ENCODE results near the gene TEX13B. TPM values are rescaled to one million over a fixed set of nuclear protein-coding genes. Genes with fewer than 3 reads are reported as not detected.

Gene TEX13B, protein sequence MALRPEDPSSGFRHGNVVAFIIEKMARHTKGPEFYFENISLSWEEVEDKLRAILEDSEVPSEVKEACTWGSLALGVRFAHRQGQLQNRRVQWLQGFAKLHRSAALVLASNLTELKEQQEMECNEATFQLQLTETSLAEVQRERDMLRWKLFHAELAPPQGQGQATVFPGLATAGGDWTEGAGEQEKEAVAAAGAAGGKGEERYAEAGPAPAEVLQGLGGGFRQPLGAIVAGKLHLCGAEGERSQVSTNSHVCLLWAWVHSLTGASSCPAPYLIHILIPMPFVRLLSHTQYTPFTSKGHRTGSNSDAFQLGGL
- not detected for total RNA-seq

DNA sequence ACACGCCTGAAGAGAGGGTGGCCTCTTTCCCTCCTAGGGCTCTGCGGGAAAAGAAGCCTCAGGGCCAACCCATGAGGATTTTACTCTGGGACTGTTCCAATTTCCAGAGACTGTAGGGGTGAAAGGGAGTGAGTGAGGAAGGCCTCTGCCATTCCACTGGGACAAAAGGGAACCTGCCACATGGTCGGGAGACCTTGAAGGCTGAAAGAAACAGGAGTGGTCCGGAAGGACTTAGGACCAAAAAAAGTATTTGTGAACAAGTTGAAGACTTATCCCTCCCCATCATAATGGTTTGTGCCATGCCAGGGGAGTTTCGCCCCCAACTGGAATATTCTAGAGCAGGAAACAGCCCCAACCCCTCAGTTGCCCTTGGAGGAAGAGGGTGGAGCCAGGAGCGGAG lies at the start of gene TEX13B:
Gene TEX13B, minus strand, starts transcription at position 15 of the 400 bp plus-strand sequence. CDS start 243 bp downstream, outside the sequence.
- Mint-ChIP-seq H3K27me3 (no peaks in the 10 kb centered on the region), H3K4me1 (no peaks in the 10 kb centered on the region), H3K27ac (no peak within 1 kb of the TSS), H3K36me3 (ENCODE audit: low read depth) (no peaks in the 10 kb centered on the region), H3K4me3 (no peak within 1 kb of the TSS), H3K9me3 (no peaks in the 10 kb centered on the region)
- ATAC-seq (replicated peaks): no peak

- peak; percentile 86 for ATAC-seq (replicated peaks)
- no peaks in the 10 kb centered on the region for H3K9me3 Mint-ChIP-seq
- no peaks in the 10 kb centered on the region for H3K27me3 Mint-ChIP-seq
- H3K27ac Mint-ChIP-seq: peak overlapping the region; percentile 64
- H3K4me3 Mint-ChIP-seq: peak overlapping the region; percentile 41
- peaks cover 24% of the 10 kb centered on the region for H3K4me1 Mint-ChIP-seq
- H3K36me3 Mint-ChIP-seq (ENCODE audit: low read depth): no peaks in the 10 kb centered on the region
These were observed 48.0 kb upstream of the TEX13B start for GRCh38 chrX:108029928-108030711.

- no peak for ATAC-seq (replicated peaks)
- H3K4me1 Mint-ChIP-seq: peaks cover 36% of the 10 kb centered on the region
- no peaks in the 10 kb centered on the region for H3K36me3 Mint-ChIP-seq (ENCODE audit: low read depth)
- H3K9me3 Mint-ChIP-seq: no peaks in the 10 kb centered on the region
- H3K27me3 Mint-ChIP-seq: no peaks in the 10 kb centered on the region
- no peak overlapping the region for H3K27ac Mint-ChIP-seq
- peak overlapping the region; percentile 41 for H3K4me3 Mint-ChIP-seq
These were observed 46.7 kb upstream of the TEX13B start for GRCh38 chrX:108028854-108029253.

DNA sequence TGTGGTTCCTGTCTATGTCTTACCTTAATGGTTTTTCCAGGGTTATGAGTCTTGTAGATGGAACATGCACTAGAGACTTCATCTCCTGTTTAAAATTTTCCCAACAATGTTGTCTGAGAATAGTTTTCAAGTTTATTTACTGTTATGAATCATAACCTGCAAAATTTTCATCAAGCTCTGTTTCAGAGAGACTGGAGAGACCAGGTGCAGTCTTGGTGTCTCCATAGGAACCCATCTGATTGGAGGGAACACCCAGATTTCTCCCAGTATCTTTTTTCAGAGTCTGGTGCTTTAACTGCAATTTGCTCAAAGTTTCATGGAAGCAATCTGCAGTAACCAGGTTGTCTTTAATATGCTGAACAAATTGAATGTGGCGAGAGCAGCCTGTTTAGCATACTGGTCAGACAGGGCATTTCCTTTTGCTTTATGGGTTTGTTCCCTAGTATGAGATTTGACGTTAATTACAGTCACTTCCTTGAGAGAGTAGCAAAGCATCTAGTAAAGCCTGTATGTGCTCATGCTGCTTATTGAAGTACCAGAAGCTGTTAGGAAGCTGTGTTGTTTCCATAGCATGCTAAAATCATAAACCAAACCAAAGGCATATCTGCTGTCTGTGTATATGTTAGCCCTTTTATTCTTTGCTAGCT lies 43.9 kb upstream of the TEX13B start:
- peak overlapping the region; percentile 66 for H3K4me3 Mint-ChIP-seq
- peaks cover 43% of the 10 kb centered on the region for H3K4me1 Mint-ChIP-seq
- no peaks in the 10 kb centered on the region for H3K9me3 Mint-ChIP-seq
- peak; percentile 49 for ATAC-seq (replicated peaks)
- H3K27me3 Mint-ChIP-seq: no peaks in the 10 kb centered on the region
- H3K27ac Mint-ChIP-seq: peak overlapping the region; percentile 17
- no peaks in the 10 kb centered on the region for H3K36me3 Mint-ChIP-seq (ENCODE audit: low read depth)

- Mint-ChIP-seq H3K36me3 (ENCODE audit: low read depth) (no peaks in the 10 kb centered on the region), H3K27me3 (no peaks in the 10 kb centered on the region), H3K4me3 (no peak overlapping the region), H3K9me3 (no peaks in the 10 kb centered on the region), H3K27ac (no peak overlapping the region), H3K4me1 (peaks cover 46% of the 10 kb centered on the region)
- ATAC-seq (replicated peaks): no peak
These were observed 43.2 kb upstream of the TEX13B start for GRCh38 chrX:108025376-108025775.

- ATAC-seq (replicated peaks): peak; percentile 84
- Mint-ChIP-seq H3K4me1 (peaks cover 53% of the 10 kb centered on the region), H3K9me3 (no peaks in the 10 kb centered on the region), H3K27me3 (no peaks in the 10 kb centered on the region), H3K4me3 (peak overlapping the region; percentile 74), H3K27ac (peak overlapping the region; percentile 85), H3K36me3 (ENCODE audit: low read depth) (no peaks in the 10 kb centered on the region)
These were observed 40.4 kb upstream of the TEX13B start for GRCh38 chrX:108022491-108023089.

GRCh38 chrX:108020631-108021030 lies 38.5 kb upstream of the TEX13B start:
- H3K4me1 Mint-ChIP-seq: peaks cover 45% of the 10 kb centered on the region
- H3K27ac Mint-ChIP-seq: peak overlapping the region; percentile 54
- no peaks in the 10 kb centered on the region for H3K36me3 Mint-ChIP-seq (ENCODE audit: low read depth)
- peak overlapping the region; percentile 74 for H3K4me3 Mint-ChIP-seq
- ATAC-seq (replicated peaks): no peak
- no peaks in the 10 kb centered on the region for H3K27me3 Mint-ChIP-seq
- H3K9me3 Mint-ChIP-seq: no peaks in the 10 kb centered on the region

DNA sequence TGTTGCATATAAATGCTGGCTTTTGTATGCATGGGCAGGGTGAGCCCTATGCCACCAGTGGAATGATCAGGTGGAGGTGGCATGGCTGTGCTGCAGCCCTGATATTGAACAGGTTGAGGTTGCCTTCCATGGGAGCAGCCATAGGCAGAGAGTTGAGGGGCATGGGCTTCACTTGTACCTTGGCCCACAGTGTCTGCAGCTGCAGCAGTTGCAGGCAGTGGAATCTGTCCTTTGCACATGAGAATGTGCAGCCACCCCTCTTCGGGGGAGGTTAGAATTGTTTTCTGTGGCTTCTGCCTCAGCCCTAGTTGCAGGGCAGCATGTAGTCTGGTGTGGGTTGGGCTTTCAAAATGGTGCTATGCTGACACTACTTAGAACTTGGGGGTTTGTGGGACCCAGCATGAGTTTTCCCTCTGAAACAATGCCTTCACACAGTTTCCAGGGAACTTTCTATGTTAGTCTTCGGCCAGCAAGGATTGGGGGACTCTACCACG lies 37.3 kb upstream of the TEX13B start:
- Mint-ChIP-seq H3K27ac (no peak overlapping the region), H3K27me3 (no peaks in the 10 kb centered on the region), H3K36me3 (ENCODE audit: low read depth) (no peaks in the 10 kb centered on the region), H3K9me3 (no peaks in the 10 kb centered on the region), H3K4me1 (peaks cover 39% of the 10 kb centered on the region), H3K4me3 (peak overlapping the region; percentile 74)
- ATAC-seq (replicated peaks): no peak

DNA sequence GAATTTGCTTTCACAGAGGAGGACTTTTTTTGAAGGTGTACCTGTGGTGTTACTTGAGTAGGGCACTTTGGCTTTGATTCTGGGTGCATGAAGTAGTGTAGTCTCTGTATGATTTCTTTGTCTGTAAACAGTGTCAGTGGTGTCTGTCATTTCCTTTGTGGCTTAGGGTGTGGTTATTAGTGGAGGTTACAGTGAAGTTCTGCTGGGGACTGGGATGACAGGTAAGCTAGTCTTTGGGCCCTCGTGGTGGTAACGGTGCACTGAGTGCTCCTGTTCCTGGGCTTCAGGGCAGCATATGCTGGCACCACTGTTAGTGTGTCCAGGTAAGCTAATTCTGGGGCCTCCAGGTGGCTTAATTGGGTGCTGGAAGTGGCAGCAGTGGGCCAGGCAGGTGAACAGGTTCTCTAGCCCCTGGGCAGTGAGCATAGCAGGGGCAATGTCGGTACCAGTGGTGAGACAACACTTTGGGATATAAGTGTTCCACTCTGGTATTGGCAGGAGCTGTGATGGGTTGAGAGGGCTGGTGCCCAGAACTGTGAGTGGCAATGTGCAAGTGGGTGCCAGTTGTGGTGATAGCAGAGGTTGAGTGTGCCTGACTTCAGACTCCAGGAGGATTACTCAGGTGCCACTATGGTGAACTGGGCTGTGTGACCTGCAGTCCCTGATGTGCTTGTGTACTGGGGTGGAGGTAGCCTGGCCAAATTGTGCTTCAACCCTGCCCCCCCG lies 36.6 kb upstream of the TEX13B start:
- Mint-ChIP-seq H3K4me3 (peak overlapping the region; percentile 74), H3K27ac (peak overlapping the region; percentile 78), H3K27me3 (no peaks in the 10 kb centered on the region), H3K9me3 (peaks cover 4% of the 10 kb centered on the region), H3K4me1 (peaks cover 33% of the 10 kb centered on the region), H3K36me3 (ENCODE audit: low read depth) (no peaks in the 10 kb centered on the region)
- ATAC-seq (replicated peaks): peak; percentile 78

GRCh38 chrX:108001218-108001814 lies 19.1 kb upstream of the TEX13B start:
- peak; percentile 70 for ATAC-seq (replicated peaks)
- Mint-ChIP-seq H3K27me3 (no peaks in the 10 kb centered on the region), H3K36me3 (ENCODE audit: low read depth) (no peaks in the 10 kb centered on the region), H3K9me3 (no peaks in the 10 kb centered on the region), H3K4me1 (no peaks in the 10 kb centered on the region), H3K27ac (no peak overlapping the region), H3K4me3 (no peak overlapping the region)

GRCh38 chrX:108000751-108001150 lies 18.6 kb upstream of the TEX13B start:
- H3K36me3 Mint-ChIP-seq (ENCODE audit: low read depth): no peaks in the 10 kb centered on the region
- H3K27me3 Mint-ChIP-seq: no peaks in the 10 kb centered on the region
- no peak overlapping the region for H3K4me3 Mint-ChIP-seq
- no peaks in the 10 kb centered on the region for H3K4me1 Mint-ChIP-seq
- ATAC-seq (replicated peaks): no peak
- no peak overlapping the region for H3K27ac Mint-ChIP-seq
- H3K9me3 Mint-ChIP-seq: no peaks in the 10 kb centered on the region

- Mint-ChIP-seq H3K4me1 (no peaks in the 10 kb centered on the region), H3K27ac (no peak overlapping the region), H3K9me3 (no peaks in the 10 kb centered on the region), H3K36me3 (ENCODE audit: low read depth) (no peaks in the 10 kb centered on the region), H3K4me3 (no peak overlapping the region), H3K27me3 (no peaks in the 10 kb centered on the region)
- ATAC-seq (replicated peaks): no peak
These were observed 14.0 kb upstream of the TEX13B start for GRCh38 chrX:107996124-107996523.

- no peaks in the 10 kb centered on the region for H3K4me1 Mint-ChIP-seq
These were observed 2.9 kb upstream of the TEX13B start for GRCh38 chrX:107985033-107985432.

More at GRCh38 chrX:107985033-107985432, 2.9 kb upstream of the TEX13B start:
- H3K36me3 Mint-ChIP-seq (ENCODE audit: low read depth): no peaks in the 10 kb centered on the region
- no peak for ATAC-seq (replicated peaks)
- H3K27ac Mint-ChIP-seq: no peak overlapping the region
- H3K9me3 Mint-ChIP-seq: no peaks in the 10 kb centered on the region
- no peaks in the 10 kb centered on the region for H3K27me3 Mint-ChIP-seq
- H3K4me3 Mint-ChIP-seq: no peak overlapping the region
